HG03045 (cell line): ENCODE results near the gene ZHX3.

ENCODE experiments used
- ATAC-seq: cut with Tn5 transposase; IDR thresholded peaks from one replicate; pipeline ENCODE4 v1.9.1; 2021; ENCODE audit warnings: mild to moderate bottlenecking, moderate library complexity; ENCODE audit not compliant: unreplicated experiment

ZHX3 gene

GRCh38 chr20:41158082-41158625 is 159.4 kb downstream of the ZHX3 start:
- no peak for ATAC-seq

- no peak for ATAC-seq
Measured at GRCh38 chr20:41155261-41155660, 162.3 kb downstream of the ZHX3 start.

GRCh38 chr20:41154436-41155176 is 162.9 kb downstream of the ZHX3 start:
- ATAC-seq: no peak

GRCh38 chr20:41152108-41152757 is 165.3 kb downstream of the ZHX3 start:
- no peak for ATAC-seq

GRCh38 chr20:41151134-41151869 is 166.2 kb downstream of the ZHX3 start:
- ATAC-seq: no peak

- ATAC-seq: no peak
Measured at GRCh38 chr20:41150664-41151063, 166.9 kb downstream of the ZHX3 start.

- no peak for ATAC-seq
Measured at GRCh38 chr20:41148942-41149341, 168.6 kb downstream of the ZHX3 start.

GRCh38 chr20:41147767-41148191 is 169.8 kb downstream of the ZHX3 start:
- ATAC-seq: no peak

GRCh38 chr20:41145821-41146620 is 171.5 kb downstream of the ZHX3 start:
- ATAC-seq: no peak

GRCh38 chr20:41145317-41145716 is 172.2 kb downstream of the ZHX3 start:
- ATAC-seq: no peak

- ATAC-seq: no peak
Measured at GRCh38 chr20:41143354-41143753, 174.2 kb downstream of the ZHX3 start.

- no peak for ATAC-seq
Measured at GRCh38 chr20:41142919-41143318, 174.6 kb downstream of the ZHX3 start.

GRCh38 chr20:41142245-41142644 is 175.3 kb downstream of the ZHX3 start:
- no peak for ATAC-seq

GRCh38 chr20:41141153-41141815 is 176.2 kb downstream of the ZHX3 start:
- no peak for ATAC-seq

GRCh38 chr20:41140226-41141133 is 177.1 kb downstream of the ZHX3 start:
- ATAC-seq: no peak

- ATAC-seq: no peak
Measured at GRCh38 chr20:41139227-41140093, 178.1 kb downstream of the ZHX3 start.

- no peak for ATAC-seq
Measured at GRCh38 chr20:41138475-41139226, 178.9 kb downstream of the ZHX3 start.
